HG02759 (cell line): Measurements from ENCODE around the gene MSLN.
A peak's percentile ranks its signal among the peaks of the same experiment; 100 is the strongest.

Experiments used
- ATAC-seq: cut with Tn5 transposase; IDR thresholded peaks from one replicate; pipeline ENCODE4 v1.9.1; 2021; ENCODE audit warnings: mild to moderate bottlenecking, moderate library complexity; ENCODE audit not compliant: unreplicated experiment

Gene MSLN

GRCh38 chr16:788399-789126 is 28.0 kb downstream of the MSLN start, which contains the start of gene CHTF18:
Gene CHTF18 (plus strand): TSS chr16:788620. CDS start chr16:788685, 65 bp downstream.
- peak; percentile 82 for ATAC-seq

GRCh38 chr16:789191-789850 is 28.8 kb downstream of the MSLN start:
- no peak for ATAC-seq

- no peak for ATAC-seq
Measured at GRCh38 chr16:790086-790485, 29.6 kb downstream of the MSLN start.

- no peak for ATAC-seq
Measured at GRCh38 chr16:791131-791530, 30.6 kb downstream of the MSLN start.

- ATAC-seq = no peak
Measured at GRCh38 chr16:792221-792995, 31.9 kb downstream of the MSLN start.

GRCh38 chr16:793414-793813 is 32.9 kb downstream of the MSLN start:
- no peak for ATAC-seq

- ATAC-seq = no peak
Measured at GRCh38 chr16:794091-794822, 33.7 kb downstream of the MSLN start.

GRCh38 chr16:794853-795466 is 34.4 kb downstream of the MSLN start:
- no peak for ATAC-seq

- no peak for ATAC-seq
Measured at GRCh38 chr16:795580-796229, 35.2 kb downstream of the MSLN start.

GRCh38 chr16:796296-797119 is 36.0 kb downstream of the MSLN start:
- no peak for ATAC-seq

- no peak for ATAC-seq
Measured at GRCh38 chr16:797120-797420, 36.5 kb downstream of the MSLN start.

GRCh38 chr16:797686-798085 is 37.2 kb downstream of the MSLN start:
- no peak for ATAC-seq

GRCh38 chr16:798666-799065 is 38.1 kb downstream of the MSLN start:
- no peak for ATAC-seq

- no peak for ATAC-seq
Measured at GRCh38 chr16:799111-799947, 38.8 kb downstream of the MSLN start.

- no peak for ATAC-seq
Measured at GRCh38 chr16:799948-800833, 39.7 kb downstream of the MSLN start, which contains the start of gene GNG13. Gene GNG13 (minus strand): TSS chr16:800734. CDS start chr16:799077, 1,657 bp downstream.

GRCh38 chr16:800834-801511 is 40.4 kb downstream of the MSLN start:
- no peak for ATAC-seq
